Kidney glomerular epithelial cell (primary cell): ENCODE results near the gene SPINT2.

Experiments used
- DNase-seq: peaks from one replicate; lab custom pipeline; 2025; lab: John Stamatoyannopoulos, UW

SPINT2 gene

DNA sequence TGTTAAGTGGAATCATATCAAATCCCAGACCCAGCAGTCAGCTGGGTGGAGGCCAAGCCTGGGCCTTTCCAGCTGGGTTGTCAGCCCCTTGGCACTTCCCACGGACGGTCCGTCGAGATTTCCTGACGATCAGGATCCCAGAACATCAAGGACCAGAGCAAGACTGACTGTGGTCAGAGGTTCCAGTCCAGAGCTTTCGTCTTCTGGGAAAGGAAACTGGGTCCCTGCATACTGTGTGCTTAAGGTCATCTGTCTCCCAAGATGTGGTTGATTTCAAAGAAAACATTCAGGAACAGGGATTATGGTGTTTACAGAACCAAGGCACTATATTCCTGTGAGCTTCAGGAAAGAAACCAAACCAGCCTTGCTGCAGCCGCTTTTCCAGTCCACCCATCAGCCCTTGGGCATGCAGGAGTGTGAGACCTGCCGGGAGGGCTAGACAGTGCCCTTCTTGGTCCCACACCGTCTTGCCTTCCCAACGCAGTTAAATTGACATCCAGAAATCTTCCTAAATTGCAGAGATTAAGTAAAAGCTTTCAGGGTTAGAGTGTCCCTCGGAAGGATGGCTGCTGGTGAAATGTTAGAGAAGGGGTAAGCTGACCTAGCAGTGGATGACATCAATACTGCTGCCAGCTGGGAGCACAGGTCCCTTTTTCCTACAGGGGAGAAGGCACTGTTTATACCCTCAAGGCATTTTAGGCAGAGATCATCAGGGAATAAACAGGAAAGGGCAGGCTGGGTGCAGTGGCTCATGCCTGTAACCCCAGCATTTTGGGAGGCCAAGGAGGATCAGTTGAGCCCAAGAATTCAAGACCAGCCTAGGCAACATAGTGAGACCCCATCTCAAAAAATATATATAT lies 34.7 kb downstream of the SPINT2 start:
- DNase-seq: peak; percentile 58

DNA sequence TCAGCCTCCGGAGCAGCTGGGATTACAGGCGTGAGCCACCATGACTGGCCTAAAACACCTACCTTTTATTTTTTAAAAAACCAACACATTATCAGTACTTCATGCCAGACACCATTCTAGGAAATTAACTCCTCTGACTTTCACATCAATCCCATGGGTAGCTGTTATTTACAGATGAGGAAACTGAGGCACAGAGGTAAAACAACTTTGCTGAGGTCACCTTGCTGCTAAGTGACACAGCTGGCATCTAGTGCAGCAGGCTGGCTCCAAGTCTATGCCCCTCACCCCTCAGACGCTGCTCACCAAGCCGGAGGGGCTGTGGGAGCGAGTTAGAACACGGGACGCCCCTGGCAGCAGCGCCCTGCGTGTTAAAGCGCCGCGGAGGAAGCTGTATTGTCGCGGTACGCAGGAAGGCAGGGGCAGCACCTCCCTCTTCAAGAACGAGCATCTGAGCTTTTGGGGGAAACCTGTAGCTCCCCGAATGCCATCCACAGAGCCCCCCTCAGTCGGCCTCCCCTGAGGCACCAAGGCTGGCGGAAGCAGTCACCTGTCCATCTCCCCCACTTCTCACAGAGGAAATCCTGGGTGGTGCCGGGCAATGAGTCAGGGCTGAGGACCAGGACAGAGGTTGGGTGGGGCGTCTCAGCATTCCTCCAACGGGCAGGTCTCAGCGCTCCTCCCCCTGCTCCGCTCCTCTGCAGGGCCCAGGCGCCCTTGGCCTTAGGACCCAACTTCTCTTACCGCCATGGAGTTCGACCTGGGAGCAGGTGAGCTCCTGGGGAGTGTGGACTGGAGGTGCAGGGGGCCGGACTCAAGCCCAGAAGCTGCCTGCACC lies 39.4 kb downstream of the SPINT2 start, which contains the start of gene C19orf33:
C19orf33 (plus strand) TSS at position 735 of the 835 bp plus-strand sequence; CDS start at position 746, 11 bp downstream.
- DNase-seq: peak; percentile 75

DNA sequence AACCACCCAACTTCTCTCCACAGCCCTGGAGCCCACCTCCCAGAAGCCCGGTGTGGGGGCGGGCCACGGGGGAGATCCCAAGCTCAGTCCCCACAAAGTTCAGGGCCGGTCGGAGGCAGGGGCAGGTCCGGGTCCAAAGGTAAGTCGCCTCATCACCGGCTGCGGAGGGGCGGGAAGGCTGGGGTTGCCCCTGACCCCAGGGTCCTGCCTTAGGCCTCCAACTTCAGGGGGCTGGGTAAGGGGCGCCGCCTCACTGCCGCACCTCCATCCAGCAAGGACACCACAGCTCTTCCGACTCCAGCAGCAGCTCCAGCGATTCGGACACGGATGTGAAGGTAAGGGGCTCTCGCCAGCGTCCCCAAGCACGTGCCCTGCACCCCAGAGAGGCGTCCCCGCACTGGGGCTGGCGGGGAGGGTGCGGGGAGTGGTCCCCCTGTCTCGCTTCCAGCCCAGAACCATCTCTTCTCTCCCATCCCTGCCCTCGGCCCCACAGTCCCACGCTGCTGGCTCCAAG lies 40.0 kb downstream of the SPINT2 start:
- no peak for DNase-seq

DNA sequence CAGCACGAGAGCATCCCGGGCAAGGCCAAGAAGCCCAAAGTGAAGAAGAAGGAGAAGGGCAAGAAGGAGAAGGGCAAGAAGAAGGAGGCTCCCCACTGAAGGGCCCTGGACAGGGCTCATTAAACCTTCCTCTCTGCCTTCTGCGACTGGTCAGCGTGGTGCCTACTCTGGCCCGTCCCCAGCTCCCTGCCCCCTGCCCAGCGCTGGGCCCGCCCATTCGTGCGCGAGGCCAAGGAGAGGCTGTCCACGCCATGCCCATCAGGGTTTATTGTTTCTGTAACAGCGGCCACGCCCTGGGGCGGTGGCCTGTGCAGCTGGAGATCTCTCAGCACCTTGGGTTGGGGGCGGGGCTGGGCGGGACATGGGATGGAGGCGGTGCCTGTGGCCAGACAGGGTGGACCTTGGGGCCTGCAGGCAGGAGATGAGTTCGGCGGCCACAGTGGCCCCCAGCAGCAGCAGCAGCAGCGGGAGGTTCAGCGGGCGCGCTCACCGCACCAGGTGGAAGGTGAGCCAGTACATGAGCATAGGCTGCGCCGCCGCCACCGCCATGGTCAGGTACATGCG lies 40.6 kb downstream of the SPINT2 start:
- DNase-seq: peak; percentile 65

DNA sequence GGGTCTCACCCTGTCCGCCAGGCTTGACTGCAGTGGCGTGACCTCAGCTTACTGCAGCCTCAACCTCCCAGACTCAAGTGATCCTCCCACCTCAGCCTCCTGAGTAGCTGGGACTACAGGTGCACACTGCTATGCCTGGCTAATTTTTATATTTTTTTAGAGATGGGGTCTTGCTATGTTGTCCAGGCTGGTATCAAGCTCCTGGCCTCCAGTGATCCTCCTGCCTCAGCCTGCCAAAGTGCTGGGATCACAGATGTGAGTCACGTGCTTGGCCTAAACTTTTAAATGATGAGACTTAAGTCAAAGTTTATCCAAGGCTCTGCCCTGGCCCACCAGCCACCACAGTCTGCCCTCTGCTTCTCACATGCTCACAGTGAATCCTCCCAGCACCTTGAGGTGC lies 41.9 kb downstream of the SPINT2 start:
- no peak for DNase-seq

DNA sequence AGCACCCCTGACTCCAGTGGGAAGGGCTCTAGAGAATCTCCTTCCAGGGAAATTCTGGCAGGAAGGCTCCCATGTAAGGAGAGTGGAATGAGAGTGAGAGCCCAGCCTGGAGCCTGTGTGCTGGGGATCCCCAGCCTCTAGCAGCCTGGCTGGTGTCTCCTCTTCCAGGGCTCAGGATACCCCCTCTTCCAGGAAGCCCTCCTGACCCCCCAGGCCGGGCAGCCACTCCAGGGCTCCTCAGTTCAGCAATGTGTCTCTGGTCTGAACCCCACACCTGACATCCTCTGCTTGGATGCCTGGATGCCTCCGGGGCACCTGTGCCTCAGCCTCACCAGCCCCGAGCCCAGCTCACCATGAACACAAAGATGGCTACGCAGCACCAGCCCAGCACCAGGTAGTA lies 42.7 kb downstream of the SPINT2 start:
- no peak for DNase-seq

DNA sequence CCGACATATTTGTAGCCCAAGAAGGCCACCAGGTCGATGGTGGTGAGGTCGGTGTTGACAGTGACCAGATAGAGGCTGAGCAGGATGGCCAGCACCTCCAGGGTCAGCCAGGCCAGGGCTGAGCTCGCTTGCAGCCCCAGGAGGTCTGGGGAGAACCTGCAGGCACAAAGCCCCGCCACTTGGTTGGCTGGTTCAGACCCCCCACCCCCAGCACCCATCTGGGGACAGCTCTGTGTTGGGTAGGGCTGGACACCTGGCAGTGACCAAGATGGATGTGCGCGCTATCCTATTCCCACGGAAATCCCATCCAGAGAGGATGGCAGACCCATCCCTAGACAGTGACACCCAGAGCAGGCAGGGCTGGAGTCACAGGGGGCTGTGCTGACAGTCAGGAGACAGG lies 43.2 kb downstream of the SPINT2 start:
- no peak for DNase-seq

DNA sequence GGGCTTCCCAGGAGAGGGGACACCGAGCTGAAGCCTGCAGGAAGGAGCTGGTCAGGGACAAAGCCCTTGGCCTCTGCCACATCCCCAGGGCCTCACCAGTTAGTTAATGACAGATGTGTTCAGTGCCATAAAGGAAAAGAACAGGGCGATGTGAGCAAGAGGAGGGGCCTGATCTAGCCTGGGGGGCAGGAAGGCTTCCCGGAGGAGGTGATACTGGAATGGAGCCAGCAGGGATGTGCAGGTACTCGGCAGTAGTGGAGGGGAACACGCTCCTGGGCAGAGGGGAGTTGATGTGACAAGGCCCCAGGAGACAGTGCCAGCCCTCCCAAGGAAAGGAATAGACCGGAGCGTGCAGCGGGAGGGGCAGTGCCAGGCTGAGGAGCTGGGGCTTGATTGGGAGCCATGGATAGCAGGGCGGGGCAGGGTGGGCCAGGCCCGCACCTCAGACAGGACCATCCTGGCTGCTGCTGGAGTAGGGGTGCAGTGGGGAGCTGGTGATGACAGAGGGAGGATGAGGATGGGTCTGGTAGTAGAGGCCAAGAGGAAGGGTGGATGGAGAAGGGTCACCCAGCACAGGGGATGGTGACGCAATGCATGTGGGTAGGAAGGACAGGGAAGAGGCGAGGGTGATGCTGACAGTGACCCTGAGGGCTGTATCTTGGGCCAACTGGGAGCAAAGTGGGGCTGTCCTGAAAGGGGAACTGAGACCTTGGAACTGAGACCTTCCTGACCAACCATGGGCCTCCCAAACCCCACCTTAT lies 43.8 kb downstream of the SPINT2 start:
- no peak for DNase-seq

DNA sequence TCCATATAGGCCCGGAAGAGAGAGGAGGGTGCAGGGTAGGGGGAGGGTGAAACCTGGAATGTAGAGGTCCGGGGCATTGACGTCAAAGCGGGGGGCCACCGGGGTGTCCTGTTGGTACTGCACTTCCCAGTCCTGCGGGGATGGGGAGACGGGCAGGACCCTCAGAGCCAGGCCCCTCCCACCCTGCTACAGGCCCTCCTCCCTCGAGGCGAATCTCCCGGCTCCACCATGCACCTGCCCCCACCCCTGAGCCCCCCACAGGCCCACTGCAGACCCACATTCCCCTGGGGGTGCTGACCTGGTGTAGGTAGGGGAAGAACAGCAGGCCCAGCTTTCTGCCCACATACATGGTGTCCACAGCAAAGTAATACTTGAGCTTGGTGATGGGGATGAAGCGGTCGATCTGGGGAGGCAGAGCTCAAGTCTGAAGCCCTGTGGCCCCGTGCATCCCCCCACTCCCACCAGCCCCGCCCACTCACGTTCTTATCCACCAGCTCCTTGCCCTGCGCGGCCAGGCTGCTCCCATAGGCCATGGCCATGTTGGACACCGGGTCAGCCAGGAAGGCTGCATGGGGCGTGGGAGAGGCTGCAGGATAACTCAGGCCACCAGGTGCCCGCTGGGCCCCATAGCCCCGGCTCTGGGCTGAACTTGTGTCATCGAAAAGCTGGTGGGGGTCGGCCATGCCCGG lies 44.7 kb downstream of the SPINT2 start:
- no peak for DNase-seq

DNA sequence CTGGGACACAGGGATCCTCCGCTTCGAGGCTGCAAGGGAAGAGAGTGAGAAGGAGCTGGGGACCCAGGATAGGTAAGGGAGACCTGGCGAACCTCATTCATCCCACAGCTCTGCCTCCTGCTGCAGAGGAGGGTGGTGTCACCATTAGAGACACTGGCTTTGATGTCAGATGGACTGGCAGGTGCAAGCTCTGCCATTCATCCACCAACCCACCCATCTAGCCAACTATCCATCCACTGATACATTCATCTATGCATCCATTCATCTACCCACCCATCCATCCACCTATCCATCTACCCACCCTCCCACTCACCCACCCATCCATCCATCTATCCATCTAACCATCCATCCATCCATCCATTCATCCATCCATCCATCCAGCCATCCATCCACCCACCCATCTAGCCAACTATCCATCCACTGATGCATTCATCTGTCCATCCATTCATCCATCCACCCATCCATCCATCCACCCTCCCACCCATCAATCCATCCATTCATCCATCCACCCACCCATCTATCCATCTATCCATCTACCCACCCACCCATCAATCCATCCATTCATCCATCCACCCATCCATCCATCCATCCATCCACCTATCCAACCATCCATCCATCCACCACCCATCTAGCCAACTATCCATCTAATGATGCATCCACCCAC lies 45.4 kb downstream of the SPINT2 start:
- no peak for DNase-seq

DNA sequence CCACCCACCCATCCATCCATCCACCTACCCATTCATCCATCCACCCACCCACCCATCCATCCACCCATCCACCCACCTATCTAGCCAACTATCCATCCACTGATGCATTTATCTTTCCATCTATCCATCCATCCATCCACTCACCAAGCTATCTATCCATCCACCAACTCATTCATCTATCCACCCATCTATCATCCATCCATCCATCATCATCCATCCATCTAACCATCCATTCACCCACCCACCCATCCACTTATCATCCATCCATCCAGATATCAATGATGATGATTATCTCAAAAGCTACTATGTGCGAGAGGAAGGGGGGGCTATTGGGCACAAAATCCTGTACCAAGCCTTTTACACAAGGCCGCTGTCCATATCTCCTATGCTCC lies 45.9 kb downstream of the SPINT2 start:
- no peak for DNase-seq

DNA sequence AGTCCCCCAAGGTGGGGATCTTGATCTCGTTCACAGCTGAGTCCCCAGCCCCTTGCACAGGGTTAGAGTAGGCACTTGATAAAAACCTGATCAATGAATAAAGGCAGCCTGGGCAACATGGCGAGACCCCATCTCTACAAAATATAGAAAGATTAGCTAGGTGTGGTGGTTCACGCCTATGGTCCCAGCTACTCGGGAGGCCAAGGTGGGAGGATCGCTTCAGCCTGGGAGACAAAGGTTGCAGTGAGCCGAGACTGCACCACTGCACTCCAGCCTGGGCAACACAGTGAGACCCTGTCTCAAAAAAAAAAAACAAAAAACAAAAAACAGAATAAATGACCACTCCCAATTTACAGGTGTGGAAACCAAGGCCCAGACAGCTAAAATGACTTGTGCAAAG lies 46.6 kb downstream of the SPINT2 start:
- DNase-seq: no peak

DNA sequence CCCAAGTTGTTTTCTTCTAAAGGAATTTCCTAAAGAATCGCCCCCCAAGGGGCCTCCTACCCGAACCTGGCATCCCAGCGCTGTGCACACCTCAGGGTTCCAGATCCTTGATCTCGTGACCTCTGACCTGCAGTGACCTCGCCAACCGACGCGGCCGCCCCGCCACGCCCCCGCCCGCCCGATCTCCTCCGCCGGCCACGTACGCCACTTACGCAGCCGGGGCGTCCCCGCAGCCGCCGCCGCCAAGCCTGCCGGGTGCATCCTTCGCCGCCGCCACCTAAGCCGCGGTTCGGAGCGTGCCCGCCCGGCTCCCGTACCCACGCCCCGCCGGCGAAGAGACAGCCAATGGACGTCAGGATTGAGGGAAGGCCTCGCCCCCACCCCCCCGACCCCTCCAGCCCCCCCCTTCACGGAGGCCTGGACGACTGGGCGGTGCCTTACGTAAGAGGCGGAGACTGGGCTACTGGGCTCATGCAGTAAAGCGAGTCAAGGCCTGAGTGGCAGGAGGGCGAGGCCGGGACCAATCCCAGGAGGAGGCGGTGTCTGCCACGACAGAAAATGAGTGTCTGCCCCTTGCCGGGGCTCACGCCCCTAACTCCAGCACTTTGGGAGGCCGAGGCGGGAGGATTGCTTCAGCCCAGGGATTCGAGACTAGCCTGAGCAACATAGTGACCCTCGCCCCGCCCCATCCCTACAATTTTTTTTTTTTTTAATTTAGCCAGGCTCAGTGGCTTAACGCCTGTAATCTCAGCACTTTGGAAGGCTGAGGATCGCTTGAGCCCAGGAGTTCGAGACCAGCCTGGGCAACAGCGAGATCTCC lies 51.5 kb downstream of the SPINT2 start, which contains the start of gene YIF1B:
YIF1B (minus strand) TSS at position 291 of the 820 bp plus-strand sequence; CDS start at position 261, 30 bp downstream.
- peak; percentile 96 for DNase-seq

DNA sequence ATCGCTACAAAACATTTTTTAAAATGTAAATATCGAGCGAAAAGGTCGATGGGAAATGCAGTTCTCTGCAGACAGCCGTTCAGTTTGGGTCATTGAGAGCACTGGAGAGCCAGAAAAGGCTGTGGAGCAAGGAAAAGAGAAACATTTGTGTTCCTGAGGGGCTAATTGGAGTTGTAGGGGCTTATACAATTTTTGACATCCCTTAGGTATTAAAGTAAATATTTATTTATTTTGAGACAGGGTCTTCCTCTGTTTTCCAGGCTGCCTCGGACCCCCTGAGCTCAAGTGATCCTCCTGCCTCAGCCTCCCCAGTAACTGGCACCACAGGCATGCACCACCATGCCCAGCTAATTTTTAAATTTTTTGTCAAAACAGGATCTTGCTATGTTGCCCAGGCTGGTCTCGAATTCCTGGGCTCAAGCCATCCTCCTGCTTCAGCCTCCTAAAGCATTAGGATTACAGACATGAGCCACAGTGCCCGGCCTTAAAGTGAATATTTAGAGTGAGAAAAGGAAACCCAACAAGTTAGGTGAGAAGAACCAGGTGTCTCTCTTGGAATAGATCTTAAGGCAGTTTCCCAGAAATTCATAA lies 52.2 kb downstream of the SPINT2 start:
- DNase-seq: no peak

DNA sequence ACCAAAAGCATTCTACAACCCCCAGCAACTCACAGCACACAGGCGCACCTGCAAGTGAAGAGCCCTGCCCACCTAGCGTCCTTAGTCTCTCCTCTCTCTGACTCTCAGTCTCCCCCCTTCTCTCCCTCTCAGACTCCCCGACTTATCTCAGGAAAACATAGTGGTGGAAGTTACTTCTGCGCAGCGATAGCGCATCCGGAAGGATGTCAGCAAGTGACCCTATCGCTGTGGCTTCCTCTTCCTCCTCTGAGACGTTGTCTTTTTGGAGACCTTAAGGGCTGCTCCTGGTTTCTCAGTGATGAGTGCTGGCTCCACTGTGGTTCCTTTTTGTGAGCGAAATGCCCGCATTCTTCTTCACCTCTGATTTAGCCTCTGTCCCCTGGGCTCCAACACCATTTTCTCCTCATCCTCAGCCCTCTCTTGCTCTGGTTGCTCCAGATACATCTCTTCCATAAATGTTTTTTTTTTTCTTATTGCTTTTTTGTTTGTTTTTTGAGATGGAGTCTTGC lies 52.8 kb downstream of the SPINT2 start:
- no peak for DNase-seq

DNA sequence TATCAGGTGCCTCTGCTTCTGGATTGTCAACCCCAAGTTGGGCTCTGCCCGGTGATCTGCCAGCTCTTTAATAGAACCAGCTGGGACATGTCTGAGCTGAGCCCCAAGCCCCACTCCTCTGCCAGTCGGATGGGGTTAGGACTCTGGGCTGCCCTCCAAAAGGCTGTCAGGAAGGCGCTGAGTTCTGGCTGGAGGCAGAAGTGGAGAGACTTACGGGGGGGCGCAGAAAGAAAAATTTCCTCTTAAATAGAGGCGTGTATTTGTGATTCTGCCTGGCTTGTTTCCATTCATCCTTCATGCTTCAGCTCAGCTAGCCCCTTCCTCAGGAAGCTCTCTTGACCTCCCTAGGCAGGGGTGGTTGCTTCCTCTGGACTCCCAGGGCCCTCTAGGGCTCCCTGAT lies 54.3 kb downstream of the SPINT2 start:
- no peak for DNase-seq

DNA sequence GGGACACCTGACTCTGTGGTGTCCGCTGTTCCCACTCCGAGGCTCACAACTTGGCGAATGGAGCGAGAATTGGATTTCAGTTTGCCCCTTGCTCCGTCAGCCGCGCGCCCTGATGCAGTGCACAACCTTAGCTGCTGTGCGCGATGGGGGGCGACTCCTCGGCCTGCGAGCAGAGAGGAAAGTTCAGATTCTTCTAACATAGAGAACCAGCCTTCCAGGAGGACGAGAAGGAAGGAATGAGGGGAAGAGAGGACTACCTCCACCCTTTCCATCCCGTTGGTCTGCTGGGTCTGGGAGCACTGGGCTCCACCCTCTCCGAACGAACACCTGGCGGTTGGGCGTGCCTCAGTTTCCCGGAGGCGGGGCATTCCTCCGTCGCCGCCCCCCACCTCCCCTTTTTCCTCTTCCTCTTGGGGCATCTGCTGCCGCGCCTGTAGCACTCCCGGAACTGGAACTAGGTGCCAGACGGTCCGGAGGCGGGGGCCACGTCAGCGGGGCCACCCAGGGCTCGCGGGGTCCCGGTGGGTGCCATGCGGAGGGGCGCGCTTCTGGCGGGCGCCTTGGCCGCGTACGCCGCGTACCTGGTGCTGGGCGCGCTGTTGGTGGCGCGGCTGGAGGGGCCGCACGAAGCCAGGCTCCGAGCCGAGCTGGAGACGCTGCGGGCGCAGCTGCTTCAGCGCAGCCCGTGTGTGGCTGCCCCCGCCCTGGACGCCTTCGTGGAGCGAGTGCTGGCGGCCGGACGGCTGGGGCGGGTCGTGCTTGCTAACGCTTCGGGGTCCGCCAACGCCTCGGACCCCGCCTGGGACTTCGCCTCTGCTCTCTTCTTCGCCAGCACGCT lies 55.3 kb downstream of the SPINT2 start, which contains the start of gene KCNK6:
KCNK6 (plus strand) TSS at position 425 of the 838 bp plus-strand sequence; CDS start at position 531, 106 bp downstream.
- DNase-seq: peak; percentile 50

DNA sequence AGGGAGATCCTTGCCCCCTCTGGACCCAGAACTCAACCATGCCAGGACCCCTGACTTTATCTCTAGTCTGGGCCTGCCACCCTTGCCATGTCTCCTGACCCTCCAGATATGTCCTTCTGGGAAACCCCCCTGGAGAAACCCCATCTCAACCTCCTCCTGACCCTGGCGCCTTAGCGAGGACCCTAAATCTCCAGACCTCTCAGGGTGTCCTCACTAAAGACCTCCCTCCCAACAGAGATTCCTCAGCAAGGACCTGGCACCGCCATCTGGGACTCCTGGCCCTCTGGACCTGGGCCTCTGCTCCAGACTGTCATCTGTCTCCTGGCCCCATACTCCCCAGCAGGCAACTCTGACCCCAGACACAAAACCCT lies 56.6 kb downstream of the SPINT2 start:
- no peak for DNase-seq
